ENCODE results near the gene ARID5A.
"Not testable (repeated sequence)": the region's sequence is repeated elsewhere in the genome, so short reads cannot be mapped to it uniquely, and the experiment has no call there.

The ARID5A gene

GRCh38 chr2:96542357-96542977 lies 5.9 kb downstream of the ARID5A start:
- no peak for DNase-seq

- no peak for DNase-seq
Observed at GRCh38 chr2:96546321-96546720, 9.8 kb downstream of the ARID5A start.

- no peak for DNase-seq
Observed at GRCh38 chr2:96546797-96547196, 10.2 kb downstream of the ARID5A start.

- DNase-seq, result no peak
Observed at GRCh38 chr2:96547203-96547641, 10.7 kb downstream of the ARID5A start.

- DNase-seq, result peak; percentile 66
Observed at GRCh38 chr2:96547731-96548171, 11.2 kb downstream of the ARID5A start.

- DNase-seq, result no peak
Observed at GRCh38 chr2:96548558-96549465, 12.3 kb downstream of the ARID5A start.

- no peak for DNase-seq
Observed at GRCh38 chr2:96549466-96549785, 12.9 kb downstream of the ARID5A start.

- DNase-seq, result no peak
Observed at GRCh38 chr2:96549967-96550786, 13.6 kb downstream of the ARID5A start.

- no peak for DNase-seq
Observed at GRCh38 chr2:96550787-96551604, 14.4 kb downstream of the ARID5A start.

- DNase-seq, result no peak
Observed at GRCh38 chr2:96551605-96552314, 15.2 kb downstream of the ARID5A start.

GRCh38 chr2:96552315-96553175 lies 16.0 kb downstream of the ARID5A start:
- DNase-seq, result no peak

GRCh38 chr2:96553176-96553956 lies 16.8 kb downstream of the ARID5A start:
- no peak for DNase-seq

- not testable (repeated sequence) for DNase-seq
Observed at GRCh38 chr2:96553957-96554292, 17.4 kb downstream of the ARID5A start.

- peak; percentile 45 for DNase-seq
Observed at GRCh38 chr2:96554293-96555145, 18.0 kb downstream of the ARID5A start.

GRCh38 chr2:96555146-96555610 lies 18.6 kb downstream of the ARID5A start:
- DNase-seq, result no peak

GRCh38 chr2:96556441-96557330 lies 20.1 kb downstream of the ARID5A start:
- peak; percentile 92 for DNase-seq

GRCh38 chr2:96557421-96557820 lies 20.9 kb downstream of the ARID5A start:
- DNase-seq, result not testable (repeated sequence)

- DNase-seq, result no peak
Observed at GRCh38 chr2:96558061-96558460, 21.5 kb downstream of the ARID5A start.
